AG04450 (cell line): ENCODE measurements around the gene FMC1. TPM values are rescaled to one million over a fixed set of nuclear protein-coding genes. Genes with fewer than 3 reads are reported as not detected.
"Not testable (repeated sequence)": the region's sequence is repeated elsewhere in the genome, so short reads cannot be mapped to it uniquely, and the experiment has no call there.

Source experiments
- CTCF ChIA-PET: fragments of 300-600, 350-600 bp; formaldehyde crosslinking; extraction: SDS; loops from one replicate; lab custom pipeline; 2022; ENCODE audit warnings: antibody characterized with exemption, inconsistent platforms; lab: Charles Lee
- POLR2A ChIA-PET: fragments of 350-600 bp; formaldehyde crosslinking; extraction: SDS; loops from one replicate; lab custom pipeline; 2021; ENCODE audit warnings: antibody characterized with exemption, inconsistent platforms; lab: Yijun Ruan, JAX
- DNase-seq: peaks from one replicate; pipeline ENCODE4 v3.0.0-alpha.2; 2011; ENCODE audit warnings: low read depth, low spot score
- H3K27ac ChIP-seq: one replicate; pipeline ENCODE4 v1.5.1; 2012; ENCODE audit warnings: low read depth, low read length, control low read depth
- H3K27me3 ChIP-seq: one replicate; pipeline ENCODE4 v1.6.0; 2012; ENCODE audit warnings: low read length; ENCODE audit not compliant: control insufficient read depth, insufficient read depth
- H3K4me3 ChIP-seq: 2 replicates; pipeline ENCODE4 v1.5.1; 2011; ENCODE audit warnings: mild to moderate bottlenecking, low read depth, low read length, control low read depth
- H3K9me3 ChIP-seq: 2 replicates; pipeline ENCODE4 v1.5.1; 2012; ENCODE audit warnings: low read length; ENCODE audit not compliant: control insufficient read depth, insufficient read depth
- CTCF ChIP-seq: IDR thresholded peaks from 2 replicates; pipeline ENCODE4 v1.5.1; 2011; ENCODE audit warnings: low read depth, low read length, control low read depth, inconsistent platforms
- polyA plus RNA-seq: library from polyadenylated mRNA; depleted of rRNA; stranded (reverse); fragments of >200 nt; gene quantifications from 2 replicates; pipeline ENCODE4 v1.2.3, GENCODE V29; 2011

FMC1 gene
- polyA plus RNA-seq, 1 experiment = 8.8 TPM

GRCh38 chr7:139332697-139333359, 8.3 kb upstream of the FMC1 start:
- ChIA-PET POLR2A (interaction anchor here (0.6 to 0.7 kb wide), 2 partner anchors 105 to 218 kb away, joined by 3 to 9 read pairs; no protein-coding TSS in a partner anchor), CTCF (no interaction called here)
- no peaks in the 10 kb centered on the region for H3K27me3 ChIP-seq
- H3K4me3 ChIP-seq = no peak overlapping the region
- no peaks in the 10 kb centered on the region for H3K9me3 ChIP-seq
- peak overlapping the region; percentile 21 for H3K27ac ChIP-seq
- no peak for DNase-seq
- no peak for TF ChIP-seq CTCF

GRCh38 chr7:139333443-139333842, 7.7 kb upstream of the FMC1 start:
- H3K9me3 ChIP-seq, CTCF ChIA-PET, DNase-seq, H3K4me3 ChIP-seq, H3K27me3 ChIP-seq, H3K27ac ChIP-seq: not testable (repeated sequence)
- POLR2A ChIA-PET = interaction anchor here (0.7 kb wide), 1 partner anchor 219 kb away, joined by 9 read pairs; no protein-coding TSS in a partner anchor

- no peak for DNase-seq
- H3K27ac ChIP-seq = no peak overlapping the region
- no peak overlapping the region for H3K4me3 ChIP-seq
- ChIA-PET CTCF (interaction anchor here (0.6 kb wide), 1 partner anchor 67 kb away, joined by 3 read pairs; no protein-coding TSS in a partner anchor), POLR2A (no interaction called here)
- no peaks in the 10 kb centered on the region for H3K27me3 ChIP-seq
- no peaks in the 10 kb centered on the region for H3K9me3 ChIP-seq
- TF ChIP-seq CTCF = no peak
Measured at GRCh38 chr7:139334399-139335150, 6.6 kb upstream of the FMC1 start.

GRCh38 chr7:139339025-139339424, 2.1 kb upstream of the FMC1 start:
- H3K4me3 ChIP-seq = no peak overlapping the region
- ChIA-PET POLR2A (no interaction called here), CTCF (interaction anchor here (1.1 to 2.2 kb wide), 5 partner anchors 11 to 453 kb away, joined by 3 to 11 read pairs (median 7); no protein-coding TSS in a partner anchor)
- H3K9me3 ChIP-seq = no peaks in the 10 kb centered on the region; the same call in 1 of the 2 replicates
- no peaks in the 10 kb centered on the region for H3K27me3 ChIP-seq
- no peak for DNase-seq
- no peak for TF ChIP-seq CTCF
- no peak overlapping the region for H3K27ac ChIP-seq

GRCh38 chr7:139339698-139340036, 1.5 kb upstream of the FMC1 start:
- Histone ChIP-seq H3K27me3 (no peaks in the 10 kb centered on the region), H3K4me3 (peak overlapping the region; percentile 95), H3K27ac (peak overlapping the region; percentile 99), H3K9me3 (no peaks in the 10 kb centered on the region; the same call in 1 of the 2 replicates)
- POLR2A ChIA-PET = interaction anchor here (0.7 to 1.6 kb wide), 3 partner anchors 18 to 1288 kb away, joined by 3 to 8 read pairs (median 3); partner anchors contain the start of gene LUC7L2
- no peak for TF ChIP-seq CTCF
- CTCF ChIA-PET = interaction anchor here (0.7 to 2.2 kb wide), 9 partner anchors 8 to 108 kb away, joined by 3 to 11 read pairs (median 4); no protein-coding TSS in a partner anchor
- DNase-seq = no peak
